ENCODE data around the gene IGLL1.
"Not testable (repeated sequence)": the region's sequence is repeated elsewhere in the genome, so short reads cannot be mapped to it uniquely, and the experiment has no call there.

- TF ChIP-seq CTCF (IDR thresholded peaks at IDR 0.05); EZH2 (IDR thresholded peaks at IDR 0.05; ENCODE audit: borderline replicate concordance, insufficient read depth, low read depth, low read length, poor library complexity, severe bottlenecking): not testable (repeated sequence)
These were observed 19.9 kb downstream of the IGLL1 start for GRCh38 chr22:23560215-23560614.

Measured in B cell (primary cell).